ENCODE measurements around the gene ZIC4.

ZIC4 gene

DNA sequence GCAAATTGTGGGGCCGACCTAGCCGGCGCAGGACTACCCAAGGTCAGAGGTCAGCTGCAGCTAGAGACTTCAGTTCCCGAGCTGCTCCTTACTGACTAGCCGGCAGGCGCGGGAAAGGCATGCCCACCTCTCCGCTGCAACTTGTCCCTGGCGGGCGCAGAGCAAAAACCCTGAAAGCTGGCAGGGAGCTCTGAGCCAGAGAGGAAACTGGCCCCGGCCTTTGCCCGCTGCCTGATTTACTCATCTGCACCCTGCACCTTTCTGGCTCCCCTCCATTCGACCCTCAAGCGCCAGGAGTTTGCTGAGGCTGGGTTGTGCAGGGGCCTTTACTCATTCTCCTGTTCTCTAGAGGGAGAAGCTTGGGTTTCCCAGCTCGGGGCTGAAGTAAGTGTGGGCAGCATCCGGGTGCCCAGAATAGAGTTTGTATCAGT lies 1.5 kb downstream of the ZIC4 start:
- peak; percentile 63 for DNase-seq (ENCODE audit: low spot score)

DNA sequence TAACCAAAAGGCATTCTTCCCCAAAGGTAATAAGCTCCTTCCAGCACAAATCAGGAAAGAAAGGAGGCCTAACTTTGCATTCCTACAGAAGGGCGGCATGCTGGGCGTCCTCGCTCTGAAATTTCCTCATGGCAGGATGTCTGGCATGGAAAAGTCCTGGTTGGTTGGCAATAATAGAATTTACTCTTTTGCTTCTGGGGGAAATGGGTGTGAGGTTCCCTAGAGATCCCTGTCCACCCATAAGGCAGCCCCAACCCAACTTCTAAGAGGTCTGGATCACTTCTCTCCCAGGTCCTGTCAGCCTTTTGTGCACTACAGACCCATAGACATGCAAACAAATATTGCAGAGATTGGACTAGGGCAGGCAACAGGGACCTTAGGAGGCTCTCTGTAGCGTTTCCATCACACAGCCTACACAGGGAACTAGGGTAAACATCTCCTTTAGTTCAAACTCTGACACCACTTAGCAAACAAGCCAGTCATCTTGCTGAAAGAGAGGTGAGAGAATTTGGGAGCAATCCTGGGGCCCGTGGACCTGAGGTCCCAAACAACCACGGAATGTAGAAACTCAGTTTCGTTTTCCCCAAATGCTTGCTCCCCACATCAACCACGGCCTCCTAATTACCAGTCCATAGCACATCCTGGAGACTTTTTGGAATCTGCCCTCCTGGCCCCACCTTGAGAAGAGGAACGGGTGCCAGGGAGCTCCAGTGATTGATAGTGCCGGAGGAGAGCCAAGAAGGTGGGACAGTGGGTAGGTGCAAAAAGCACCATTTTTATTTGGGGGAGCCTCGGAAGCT lies 2.1 kb downstream of the ZIC4 start:
- peak; percentile 55 for DNase-seq (ENCODE audit: low spot score)

DNA sequence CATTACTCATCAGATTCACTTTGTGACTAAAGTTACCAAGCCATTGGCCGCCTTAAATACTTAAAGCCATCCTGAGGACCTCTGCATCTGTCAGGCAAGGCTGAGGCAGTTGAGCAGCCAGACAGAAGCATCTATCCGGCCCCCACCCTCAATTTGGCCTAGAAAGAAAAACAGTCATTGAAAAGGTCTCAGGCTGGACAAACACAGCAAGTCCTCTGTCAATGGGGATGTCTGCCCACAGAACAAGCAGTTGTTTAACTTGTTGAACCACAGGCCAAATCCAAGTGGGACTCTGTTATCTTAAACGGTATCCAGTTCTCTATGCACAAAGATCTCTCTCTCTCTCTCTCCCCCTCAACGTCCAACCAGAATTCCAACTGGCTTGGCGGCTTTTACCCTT lies 2.8 kb downstream of the ZIC4 start:
- no peak for DNase-seq (ENCODE audit: low spot score)

DNA sequence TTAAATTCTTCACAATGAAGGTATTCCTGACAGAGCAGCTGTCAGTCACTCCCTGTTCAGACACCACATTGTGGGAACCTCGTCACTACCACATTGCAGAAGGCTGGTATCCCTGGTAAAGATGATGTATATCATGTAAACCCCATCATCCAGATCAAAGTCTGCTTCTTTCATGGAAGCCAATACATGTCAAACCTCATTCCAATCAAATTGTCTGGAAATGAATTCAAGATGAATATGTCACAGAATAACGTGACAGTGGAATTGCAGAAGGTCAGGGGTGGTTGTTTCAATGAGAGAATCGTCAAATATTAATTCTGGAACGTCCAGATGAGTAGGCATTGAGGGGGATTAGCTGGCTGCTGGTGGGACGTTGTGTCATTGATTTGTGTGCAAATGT lies 4.2 kb downstream of the ZIC4 start:
- no peak for DNase-seq (ENCODE audit: low spot score)

DNA sequence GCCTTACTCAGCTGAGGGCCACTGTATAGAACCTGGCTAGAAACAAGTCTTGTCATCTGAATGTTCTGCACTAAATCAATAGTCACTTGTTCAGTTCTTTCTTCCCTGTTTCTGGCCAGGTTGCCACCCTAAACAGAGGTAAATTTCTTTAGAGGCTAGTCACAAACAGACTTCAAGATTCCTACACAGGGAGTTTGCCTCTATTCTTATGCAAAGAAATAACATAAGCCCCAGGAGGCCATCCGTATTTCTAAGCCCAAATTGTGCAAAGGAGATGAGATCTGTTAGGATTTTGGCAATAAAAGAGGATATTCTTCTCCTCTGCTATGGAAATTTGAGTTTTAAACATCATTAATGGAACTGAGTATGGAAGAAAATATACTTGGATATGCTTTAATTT lies 4.9 kb downstream of the ZIC4 start:
- DNase-seq (ENCODE audit: low spot score): no peak

DNA sequence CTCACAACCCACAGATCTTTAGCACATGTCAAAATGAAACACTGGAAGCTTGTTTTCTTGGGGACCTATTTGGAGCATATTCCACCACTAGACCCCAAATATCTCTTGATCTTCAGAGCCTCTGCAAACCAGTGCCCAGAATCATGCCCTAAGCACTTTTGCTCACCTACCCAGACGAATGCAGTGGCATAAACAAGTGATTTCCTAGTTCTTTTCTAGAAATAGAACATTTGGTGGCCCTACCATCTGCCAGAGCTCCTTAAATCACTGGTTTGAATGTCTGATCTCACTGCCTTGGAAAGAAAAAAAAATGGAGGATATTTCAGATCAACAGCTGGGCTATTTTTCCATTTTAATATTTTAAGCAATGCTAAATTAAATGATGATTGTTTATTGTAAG lies 5.3 kb downstream of the ZIC4 start:
- DNase-seq (ENCODE audit: low spot score): peak; percentile 55

DNA sequence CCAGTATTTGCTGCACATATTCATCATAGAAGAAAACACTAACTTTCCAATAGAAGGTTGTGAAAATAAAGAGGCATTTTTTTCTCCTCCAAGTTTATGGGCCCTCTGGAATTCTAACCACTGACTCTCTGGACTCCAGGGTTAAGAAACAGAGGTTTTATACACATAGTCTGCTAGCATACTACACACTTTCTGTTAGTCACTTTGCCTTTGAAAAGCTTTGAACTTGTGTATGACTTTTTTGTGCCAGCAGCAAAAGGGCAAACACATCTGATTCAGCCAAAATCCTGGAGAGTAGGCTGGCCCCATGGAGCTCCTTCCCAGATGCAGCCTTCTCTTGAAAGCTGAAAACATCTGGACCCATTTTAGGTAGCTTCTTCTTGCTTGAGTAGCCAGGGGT lies 6.2 kb downstream of the ZIC4 start:
- peak; percentile 13 for DNase-seq (ENCODE audit: low spot score)

DNA sequence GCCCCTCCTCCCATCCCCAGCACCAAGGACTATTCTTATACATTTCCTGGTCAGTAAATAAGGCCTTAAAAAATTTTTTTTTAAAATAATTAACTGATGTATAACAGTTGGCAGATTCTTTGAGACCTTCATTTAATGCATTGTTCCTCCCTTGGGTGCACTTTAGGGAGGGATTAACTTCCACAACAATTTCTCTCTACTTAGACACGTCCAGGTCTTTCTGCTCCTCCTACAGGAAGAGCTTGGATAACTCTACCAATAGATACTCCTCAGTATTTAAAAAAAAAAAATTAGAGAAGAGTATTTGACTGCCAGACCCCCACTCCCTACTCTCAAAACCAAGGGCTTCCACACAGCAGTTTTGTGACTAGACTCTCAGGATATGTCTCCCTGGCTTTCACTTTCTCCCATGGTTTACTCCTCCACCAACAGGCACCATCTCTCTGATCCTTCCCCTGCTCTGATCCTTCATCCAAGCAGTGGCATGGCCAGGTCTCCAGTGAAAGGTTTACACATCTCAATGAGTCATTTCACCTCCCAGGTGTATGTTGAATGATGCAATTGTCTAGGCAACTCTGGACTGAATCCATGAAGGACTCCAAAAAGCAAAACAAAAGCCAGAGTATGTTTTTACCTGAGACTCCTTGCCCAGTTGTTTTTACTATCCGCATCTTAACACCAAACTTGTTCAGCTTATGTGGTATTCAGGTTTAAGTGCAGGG lies 7.4 kb downstream of the ZIC4 start:
- DNase-seq (ENCODE audit: low spot score): peak; percentile 43

DNA sequence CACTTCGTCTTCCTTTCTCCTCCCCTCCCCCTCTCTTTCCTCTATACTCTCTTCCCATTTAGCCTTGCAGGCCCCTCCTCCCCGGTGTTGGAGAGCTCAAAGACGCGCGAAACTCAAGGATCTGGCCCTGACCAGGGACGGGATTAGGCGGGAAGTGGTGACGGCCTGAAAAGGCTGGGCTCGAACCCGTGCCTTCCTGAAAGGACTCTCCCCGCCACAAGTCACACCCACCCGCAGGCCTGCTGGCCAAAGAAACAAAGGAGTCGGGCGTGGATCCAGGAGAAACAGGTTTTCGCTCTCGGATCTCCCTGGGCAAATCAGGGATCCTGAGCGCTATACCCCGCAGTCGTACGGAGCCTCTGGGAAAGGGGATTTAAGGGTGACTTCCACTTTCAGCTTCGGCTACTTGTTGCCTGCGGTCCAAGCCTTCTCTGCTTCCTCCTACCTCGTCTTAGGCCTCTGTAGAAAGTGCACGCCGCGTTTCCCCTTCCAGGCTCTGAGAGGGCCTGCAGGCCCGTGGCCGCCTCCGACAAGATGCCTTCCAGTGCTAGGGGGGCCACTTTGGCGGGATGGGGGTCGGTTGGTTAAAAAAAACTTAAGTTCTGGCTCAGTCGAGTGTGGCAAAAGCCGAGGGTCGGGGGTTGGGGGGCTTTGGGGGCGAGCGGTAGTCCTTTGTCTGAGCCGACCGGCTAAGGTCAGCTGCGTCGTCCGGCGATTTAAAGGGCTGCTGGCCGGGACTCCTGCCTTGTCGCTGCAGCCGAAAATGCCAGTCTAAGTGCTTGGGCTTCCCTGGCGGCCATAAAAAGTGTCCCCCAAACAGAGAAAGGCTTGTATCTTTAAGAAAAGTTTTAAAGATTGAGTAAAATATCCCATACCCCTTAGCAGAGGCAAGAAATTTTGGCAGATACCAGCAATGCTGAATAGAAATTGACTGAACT lies 8.2 kb downstream of the ZIC4 start:
- peak; percentile 49 for DNase-seq (ENCODE audit: low spot score)

DNA sequence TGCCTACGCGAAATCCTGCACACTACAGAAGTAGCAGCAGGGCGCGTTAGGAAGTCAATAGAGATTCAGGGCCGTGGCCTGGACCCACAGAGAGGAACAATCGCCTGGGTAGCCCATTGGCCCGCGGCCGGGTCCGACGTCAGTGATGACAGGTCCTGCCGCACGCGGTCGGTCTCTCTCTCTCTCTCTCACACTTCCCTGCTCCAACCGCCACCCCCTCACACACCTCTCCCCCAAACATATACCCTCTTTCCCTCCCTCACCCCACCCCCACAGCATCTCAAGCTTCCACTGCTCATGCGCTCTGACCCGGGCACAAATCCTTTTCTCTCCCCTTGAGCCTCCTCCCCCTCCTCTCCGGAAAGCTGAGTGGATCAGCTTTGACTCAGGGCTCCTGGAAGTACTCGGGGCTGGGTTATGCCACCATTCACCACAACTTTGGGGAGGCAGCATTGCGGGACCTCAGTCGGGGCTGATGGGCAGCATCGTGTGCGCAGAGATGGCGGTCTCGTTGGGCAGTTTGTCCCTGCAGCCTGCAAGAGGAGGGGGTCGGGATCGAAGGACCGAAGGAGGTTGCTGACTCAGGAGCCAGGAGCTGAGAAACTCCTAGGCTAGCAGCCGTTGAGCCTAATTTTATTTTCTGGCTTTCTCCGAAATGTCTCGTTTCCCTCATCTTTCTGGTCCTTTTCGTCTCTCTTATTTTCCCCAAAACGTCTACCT lies 9.0 kb downstream of the ZIC4 start:
- DNase-seq (ENCODE audit: low spot score): peak; percentile 95

DNA sequence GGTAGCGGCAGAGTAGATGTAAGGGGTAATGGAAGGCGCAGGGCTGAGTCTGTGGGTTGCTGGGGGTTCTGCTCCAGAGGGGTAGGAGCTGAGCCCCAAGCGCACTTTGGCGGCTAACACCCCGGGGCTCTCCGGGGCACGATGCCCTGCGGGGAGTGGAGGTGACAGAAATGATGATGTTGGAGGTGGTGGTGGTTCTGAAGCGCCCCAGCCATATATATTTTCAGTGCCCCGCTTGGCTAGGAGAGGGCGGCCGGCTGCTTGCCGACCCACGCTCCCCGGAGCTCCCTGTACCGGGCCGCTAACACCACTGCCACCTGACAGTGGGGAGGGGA lies 9.7 kb downstream of the ZIC4 start:
- no peak for DNase-seq (ENCODE audit: low spot score)

DNA sequence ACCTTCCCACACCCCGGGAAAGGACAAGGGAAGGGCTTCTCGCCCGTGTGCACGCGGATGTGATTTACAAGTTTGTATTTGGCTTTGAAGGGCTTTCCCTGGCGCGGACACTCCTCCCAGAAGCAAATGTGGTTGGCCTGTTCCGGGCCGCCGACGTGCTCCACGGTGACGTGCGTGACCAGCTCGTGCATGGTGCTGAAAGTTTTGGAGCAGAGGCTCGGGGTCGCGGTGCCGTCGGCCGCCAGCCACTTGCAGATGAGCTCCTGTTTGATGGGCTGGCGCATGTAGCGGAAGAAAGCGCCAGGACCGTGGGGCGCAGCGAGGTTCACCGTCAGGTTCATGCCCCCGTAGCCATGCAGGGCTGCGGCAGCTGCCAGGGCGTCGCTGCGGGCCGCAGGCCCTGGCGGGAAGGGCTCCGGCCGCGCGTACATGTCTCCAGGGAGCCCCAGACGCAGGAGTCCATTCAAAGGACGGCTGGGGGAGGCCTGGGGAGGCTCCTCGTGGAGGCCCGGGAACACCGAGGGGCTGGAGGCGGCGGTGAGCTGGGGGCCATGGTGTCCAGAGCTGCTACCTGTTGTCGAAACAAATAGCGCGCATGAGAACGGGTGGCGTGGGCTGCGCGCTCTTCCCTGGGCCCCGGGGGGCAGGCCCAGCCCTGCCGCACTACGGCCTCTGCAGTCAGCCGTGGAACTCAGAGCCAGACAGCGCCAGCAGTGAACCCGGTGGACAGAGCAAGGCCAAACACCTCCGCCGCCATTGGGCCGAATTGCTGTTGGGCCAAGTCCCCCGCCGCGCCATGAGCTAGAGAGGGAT lies 10.2 kb downstream of the ZIC4 start:
- peak; percentile 74 for DNase-seq (ENCODE audit: low spot score)

DNA sequence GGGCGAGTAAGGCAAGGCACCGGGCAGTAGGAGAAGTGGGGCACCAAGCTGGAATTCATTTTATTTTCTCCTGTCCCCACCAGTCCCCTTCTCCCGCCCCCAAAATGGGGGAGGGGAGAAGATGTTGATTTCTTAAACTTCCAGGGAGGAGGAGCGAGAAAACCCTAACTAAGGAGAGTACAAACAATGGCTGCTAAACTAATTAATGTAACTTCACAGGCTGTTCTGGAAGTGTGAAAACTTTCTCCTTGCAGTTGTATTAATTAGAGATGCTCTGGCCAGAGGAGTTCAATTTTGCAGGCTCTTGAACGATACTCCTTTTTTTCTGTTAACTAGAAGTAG lies 11.5 kb downstream of the ZIC4 start:
- DNase-seq (ENCODE audit: low spot score): peak; percentile 11

DNA sequence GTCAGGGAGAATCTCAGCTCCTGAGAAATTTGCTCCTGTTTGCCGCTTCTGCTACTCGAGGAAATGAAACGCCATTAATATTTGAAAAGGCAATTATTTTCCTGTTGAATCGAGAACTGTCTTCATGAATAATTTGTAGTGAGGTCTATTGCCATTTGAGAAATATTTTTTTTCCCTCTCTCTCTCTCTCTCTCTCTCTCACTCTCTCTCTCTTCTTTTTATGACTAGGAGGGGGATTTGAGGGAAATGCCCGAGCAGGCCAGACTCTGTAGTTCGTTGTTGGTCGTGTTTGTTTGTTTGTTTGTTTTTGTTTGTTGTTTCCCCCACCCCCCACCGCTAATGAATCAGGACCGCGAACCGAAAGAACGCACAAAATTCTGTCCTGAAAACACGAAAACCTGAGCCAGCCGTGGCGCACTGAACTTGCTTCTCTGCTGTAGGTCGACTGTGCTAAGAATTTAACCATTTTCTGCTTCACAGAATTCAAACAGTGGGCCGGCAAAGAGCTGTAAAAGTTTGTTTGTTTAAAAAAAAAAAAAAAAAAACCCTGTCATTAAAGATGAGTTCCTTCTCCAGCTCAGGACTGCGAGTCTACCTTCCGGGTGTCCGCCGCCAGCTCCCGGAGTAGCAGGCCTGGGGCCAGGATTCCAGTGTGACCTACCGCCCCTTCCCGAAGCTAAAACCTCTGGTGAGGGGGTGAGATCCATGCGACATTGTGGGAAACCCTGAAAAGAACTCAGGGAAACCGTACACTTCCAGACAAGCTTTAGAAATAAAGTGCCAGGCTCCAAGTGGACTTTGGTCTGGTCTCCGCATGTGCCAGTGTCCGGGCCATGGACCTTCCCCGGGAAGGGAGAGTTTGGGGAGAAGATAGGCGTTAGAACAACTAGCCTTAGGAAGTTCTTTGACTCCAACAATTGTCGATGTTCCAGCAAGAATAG lies 12.1 kb downstream of the ZIC4 start:
- DNase-seq (ENCODE audit: low spot score): peak; percentile 44

DNA sequence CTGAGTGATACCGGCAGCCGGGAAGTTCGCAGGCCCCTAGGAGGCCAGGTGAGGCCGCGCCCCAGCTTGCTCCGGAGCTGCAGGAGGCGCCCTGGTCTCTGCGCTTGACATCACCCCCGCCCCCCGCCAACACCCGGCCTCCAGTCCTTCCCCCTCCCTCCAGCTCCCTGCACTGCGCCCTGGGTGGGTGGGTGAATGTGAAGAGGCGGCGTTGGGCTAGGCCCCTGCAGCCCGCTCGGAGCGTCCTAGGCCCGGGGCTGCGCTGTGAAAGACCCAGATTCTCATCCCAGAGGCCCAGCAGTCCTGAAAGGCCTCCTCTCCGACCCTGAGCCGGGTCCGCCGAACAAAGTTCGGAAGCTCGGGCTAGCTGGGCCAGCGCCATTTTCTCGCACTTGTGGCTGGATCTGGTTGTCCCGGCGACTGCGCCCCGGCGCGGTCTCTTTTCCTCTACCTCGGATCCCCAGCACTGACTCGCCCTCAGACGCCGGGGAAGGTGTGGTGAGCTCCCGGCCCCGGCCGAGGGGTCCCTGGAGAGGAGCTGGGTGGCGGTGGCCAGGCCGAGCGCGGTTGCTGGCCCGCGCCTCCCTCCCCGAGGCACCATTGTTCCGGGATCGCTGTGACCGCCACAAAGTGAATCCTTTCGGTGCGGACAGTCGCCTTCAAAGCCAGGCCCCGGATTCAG lies 12.9 kb downstream of the ZIC4 start:
- DNase-seq (ENCODE audit: low spot score): peak; percentile 66

DNA sequence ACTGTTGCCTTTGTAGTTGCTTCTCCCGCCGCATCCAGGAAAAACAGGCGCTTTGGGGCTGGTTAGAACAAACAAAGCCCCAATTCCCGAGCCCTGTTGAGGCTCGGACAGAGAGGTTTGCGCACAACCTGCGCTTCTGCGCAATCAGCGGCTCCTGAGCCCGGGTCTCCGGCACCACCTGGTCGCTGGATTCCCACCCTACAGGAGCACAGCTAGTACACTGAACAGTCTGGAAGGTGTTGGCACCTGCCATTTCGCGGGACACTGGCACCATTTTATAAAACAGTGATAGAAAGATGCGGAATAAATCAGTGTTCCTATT lies 13.8 kb downstream of the ZIC4 start:
- DNase-seq (ENCODE audit: low spot score): no peak

DNA sequence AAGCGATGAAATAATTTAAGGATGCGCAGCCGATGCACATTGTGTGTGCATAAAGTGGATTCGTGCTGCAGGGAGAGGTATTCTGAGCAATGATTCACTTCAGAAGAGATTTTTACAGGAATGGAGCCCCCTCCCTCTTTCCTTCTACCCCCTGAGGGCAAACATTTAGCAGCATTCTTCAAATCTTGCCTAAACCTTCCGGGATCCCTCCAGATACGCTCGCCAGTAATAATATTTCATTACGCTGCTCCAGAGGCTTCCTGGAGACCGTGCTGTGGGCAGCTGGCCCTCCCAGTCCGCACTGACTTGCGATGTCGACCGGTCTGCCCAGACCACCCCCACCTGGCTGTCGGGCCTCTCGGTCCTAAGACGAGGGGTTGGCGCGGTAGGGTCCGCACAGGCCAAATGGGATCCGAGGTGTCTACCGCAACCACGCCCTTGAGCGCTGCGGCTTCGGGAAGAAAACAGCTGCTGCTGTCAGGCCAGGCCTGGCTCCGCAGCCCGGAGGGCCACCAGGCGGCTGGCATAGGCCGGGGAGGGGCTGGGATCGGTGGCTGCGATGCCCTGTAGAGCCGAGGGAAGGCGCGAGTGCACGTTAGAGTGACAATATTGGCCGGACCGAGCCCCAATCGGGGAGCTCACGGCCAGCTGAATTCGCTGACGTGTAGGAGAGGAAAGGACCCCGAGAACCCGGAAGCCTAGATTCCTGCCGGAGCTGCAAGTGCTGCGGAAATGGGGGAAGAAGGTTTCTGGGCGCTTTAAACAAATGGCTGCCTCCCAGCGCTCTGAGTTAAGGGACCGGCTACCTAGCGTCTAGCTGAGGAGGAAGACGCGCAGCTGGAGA lies 14.3 kb downstream of the ZIC4 start:
- peak; percentile 96 for DNase-seq (ENCODE audit: low spot score)

Data from cerebellar cortex (tissue), 1 donor.